HCT116 (cell line): ENCODE data around the gene SMOC1.

Experiments
- ATF3 ChIP-seq: IDR thresholded peaks from 2 replicates; pipeline ENCODE4 v1.6.1; 2012
- CEBPB ChIP-seq: IDR thresholded peaks from 2 replicates; pipeline ENCODE4 v1.6.1; 2012; ENCODE audit warnings: low read depth
- CTCF ChIP-seq, 3 experiments: fragments of 200-600 bp in 1 of 3; sonication (generic) in 1 of 3; IDR thresholded peaks in 2 of 3; conservative IDR thresholded peaks in 1 of 3; 2 replicates each; pipeline ENCODE4 v1.5.1; 2012 to 2017; ENCODE audit warnings: low read depth in 2 of 3, low read length in 2 of 3, antibody characterized with exemption in 1 of 3, borderline replicate concordance in 1 of 3, control low read depth in 1 of 3, mild to moderate bottlenecking in 1 of 3, mixed read lengths in 1 of 3, mixed run types in 1 of 3, moderate library complexity in 1 of 3; ENCODE audit not compliant: insufficient read depth in 1 of 3
- EZH2 ChIP-seq: fragments of 200-600 bp; sonication (generic); IDR thresholded peaks from 2 replicates; pipeline ENCODE4 v1.6.1; 2017; ENCODE audit warnings: antibody characterized with exemption, mixed run types
- EZH2phosphoT487 ChIP-seq: fragments of 200-600 bp; IDR thresholded peaks from 2 replicates; pipeline ENCODE4 v1.6.1; 2018; ENCODE audit warnings: antibody characterized with exemption, borderline replicate concordance
- POLR2A ChIP-seq: IDR thresholded peaks from 2 replicates; pipeline ENCODE4 v1.7.0; 2011; ENCODE audit warnings: borderline replicate concordance; ENCODE audit not compliant: insufficient read depth, insufficient read length; ENCODE audit errors: extremely low read depth
- POLR2AphosphoS5 ChIP-seq: IDR thresholded peaks from 2 replicates; pipeline ENCODE4 v1.6.1; 2011; ENCODE audit warnings: mild to moderate bottlenecking, low read depth, low read length, moderate library complexity
- REST ChIP-seq: IDR thresholded peaks from 2 replicates; pipeline ENCODE4 v1.6.1; 2012; ENCODE audit warnings: low read depth
- SRF ChIP-seq: IDR thresholded peaks from 2 replicates; pipeline ENCODE4 v1.6.1; 2012; ENCODE audit warnings: low read depth
- TCF7L2 ChIP-seq: IDR thresholded peaks from 2 replicates; pipeline ENCODE4 v1.7.0; 2011; ENCODE audit warnings: borderline replicate concordance, inconsistent platforms; ENCODE audit not compliant: insufficient read depth, insufficient read length; ENCODE audit errors: extremely low read depth
- ZBTB33 ChIP-seq: IDR thresholded peaks from 2 replicates; pipeline ENCODE4 v1.6.1; 2011; ENCODE audit warnings: mild to moderate bottlenecking, low read length, moderate library complexity; ENCODE audit not compliant: insufficient replicate concordance; ENCODE audit errors: extremely low read depth
- ZFX ChIP-seq: fragments of 450-650 bp; IDR thresholded peaks from 2 replicates; pipeline ENCODE4 v1.6.1; 2017

- TF ChIP-seq TCF7L2 (no peak), CTCF (IDR thresholded peaks at IDR 0.05 in 2 of 3, conservative IDR thresholded peaks at IDR 0.05 in 1 of 3; ENCODE audit: borderline replicate concordance in 1 of 3, insufficient read depth in 1 of 3, low read depth in 2 of 3, low read length in 2 of 3) (no peak), POLR2A (no peak), POLR2AphosphoS5 (no peak), REST (no peak), ATF3 (no peak), EZH2 (no peak), SRF (no peak), CEBPB (no peak), ZBTB33 (no peak), EZH2phosphoT487 (no peak), ZFX (no peak)
Measured at GRCh38 chr14:69909826-69910550, 30.8 kb downstream of the SMOC1 start.
